ENCODE measurements around the gene PTTG1IP. TPM values are rescaled to one million over a fixed set of nuclear protein-coding genes. Genes with fewer than 3 reads are reported as not detected.

PTTG1IP gene
- total RNA-seq, 1 donor = 413 TPM

DNA sequence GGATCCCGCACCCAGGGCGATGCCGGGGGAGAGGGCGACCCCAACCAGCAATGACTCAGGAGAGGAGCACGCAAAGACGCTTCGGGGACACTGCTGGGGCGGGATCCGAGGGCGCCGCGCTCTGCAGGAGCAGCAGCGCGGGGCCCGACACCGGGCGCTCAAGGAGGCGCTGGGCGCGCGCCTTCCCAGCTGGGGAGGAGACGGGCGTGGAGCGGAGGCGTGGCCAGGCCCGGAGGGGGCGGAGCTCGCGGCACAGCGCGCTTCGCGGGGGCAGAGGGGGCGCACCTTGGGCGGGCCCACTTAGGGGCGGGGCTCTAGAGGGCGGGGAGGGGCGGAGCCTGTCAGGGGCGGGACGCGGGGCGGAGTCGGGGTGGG, 56.0 kb downstream of the PTTG1IP start:
- Histone ChIP-seq H3K4me3 (ENCODE audit: insufficient read depth, low read length) (peak overlapping the region; percentile 82), H3K79me2 (ENCODE audit: insufficient read depth, low read length) (peaks cover 50% of the 10 kb centered on the region), H3K27ac (ENCODE audit: low read depth, low read length) (peak overlapping the region; percentile 37), H2AFZ (ENCODE audit: low read length) (no peak overlapping the region), H3K36me3 (ENCODE audit: insufficient read depth, low read length) (peaks cover 10% of the 10 kb centered on the region), H3K9me3 (ENCODE audit: low read depth, low read length) (peaks cover 4% of the 10 kb centered on the region), H3K4me1 (ENCODE audit: insufficient read depth, low read length) (peaks cover 24% of the 10 kb centered on the region), H4K20me1 (ENCODE audit: insufficient read depth, low read length) (peaks cover 37% of the 10 kb centered on the region), H3K27me3 (ENCODE audit: insufficient read depth, low read length) (no peaks in the 10 kb centered on the region), H3K4me2 (ENCODE audit: insufficient read depth, low read length) (peak overlapping the region; percentile 87)
- peak; percentile 99 for DNase-seq (ENCODE audit: insufficient read length, low spot score, missing footprints)
- TF ChIP-seq, protein P1, sequence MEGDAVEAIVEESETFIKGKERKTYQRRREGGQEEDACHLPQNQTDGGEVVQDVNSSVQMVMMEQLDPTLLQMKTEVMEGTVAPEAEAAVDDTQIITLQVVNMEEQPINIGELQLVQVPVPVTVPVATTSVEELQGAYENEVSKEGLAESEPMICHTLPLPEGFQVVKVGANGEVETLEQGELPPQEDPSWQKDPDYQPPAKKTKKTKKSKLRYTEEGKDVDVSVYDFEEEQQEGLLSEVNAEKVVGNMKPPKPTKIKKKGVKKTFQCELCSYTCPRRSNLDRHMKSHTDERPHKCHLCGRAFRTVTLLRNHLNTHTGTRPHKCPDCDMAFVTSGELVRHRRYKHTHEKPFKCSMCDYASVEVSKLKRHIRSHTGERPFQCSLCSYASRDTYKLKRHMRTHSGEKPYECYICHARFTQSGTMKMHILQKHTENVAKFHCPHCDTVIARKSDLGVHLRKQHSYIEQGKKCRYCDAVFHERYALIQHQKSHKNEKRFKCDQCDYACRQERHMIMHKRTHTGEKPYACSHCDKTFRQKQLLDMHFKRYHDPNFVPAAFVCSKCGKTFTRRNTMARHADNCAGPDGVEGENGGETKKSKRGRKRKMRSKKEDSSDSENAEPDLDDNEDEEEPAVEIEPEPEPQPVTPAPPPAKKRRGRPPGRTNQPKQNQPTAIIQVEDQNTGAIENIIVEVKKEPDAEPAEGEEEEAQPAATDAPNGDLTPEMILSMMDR (IDR thresholded peaks at IDR 0.05; ENCODE audit: extremely low read depth, low read depth, low read length) = no peak

DNA sequence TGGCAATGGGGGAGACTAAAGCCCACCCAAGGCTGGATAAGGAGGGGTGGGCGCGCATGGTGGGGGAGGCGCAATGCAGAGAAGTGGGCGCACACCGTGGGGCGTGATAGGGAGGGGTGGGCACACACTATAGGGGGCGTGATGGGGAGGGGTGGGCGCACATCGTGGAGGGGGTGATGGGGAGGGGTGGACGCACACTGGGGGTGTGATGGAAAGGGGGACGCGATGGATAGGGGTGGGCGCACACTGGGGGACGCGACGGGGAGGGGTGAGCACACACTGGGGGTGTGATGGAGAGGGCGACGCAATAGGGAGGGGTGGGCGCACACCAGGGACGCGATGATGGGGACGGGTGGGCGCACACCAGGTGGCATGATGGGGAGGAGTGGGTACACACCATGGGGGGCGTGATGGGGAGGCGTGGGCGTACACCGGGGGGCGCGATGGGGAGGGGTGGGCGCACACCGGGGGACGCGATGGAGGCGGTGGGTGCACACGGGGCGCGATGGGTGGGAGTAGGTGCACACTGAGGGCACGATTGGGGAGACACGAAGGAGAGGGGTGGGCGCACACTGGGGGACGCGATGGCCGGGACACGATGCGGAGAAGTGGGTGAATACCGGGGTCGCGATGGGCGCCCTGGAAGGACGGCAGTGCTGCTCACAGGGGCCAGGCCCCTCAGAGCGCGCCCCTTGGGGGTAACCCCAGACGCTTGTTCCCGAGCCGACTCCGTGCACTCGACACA, 56.6 kb downstream of the PTTG1IP start:
- no peak overlapping the region for H2AFZ ChIP-seq (ENCODE audit: low read length)
- H3K4me3 ChIP-seq (ENCODE audit: insufficient read depth, low read length) = peak overlapping the region; percentile 82
- H3K4me1 ChIP-seq (ENCODE audit: insufficient read depth, low read length) = peaks cover 24% of the 10 kb centered on the region
- peaks cover 2% of the 10 kb centered on the region for H3K9me3 ChIP-seq (ENCODE audit: low read depth, low read length)
- no peaks in the 10 kb centered on the region for H3K27me3 ChIP-seq (ENCODE audit: insufficient read depth, low read length)
- TF ChIP-seq, protein P1 (IDR thresholded peaks at IDR 0.05; ENCODE audit: extremely low read depth, low read depth, low read length) = no peak
- H3K36me3 ChIP-seq (ENCODE audit: insufficient read depth, low read length) = peaks cover 13% of the 10 kb centered on the region
- peaks cover 41% of the 10 kb centered on the region for H4K20me1 ChIP-seq (ENCODE audit: insufficient read depth, low read length)
- peak overlapping the region; percentile 87 for H3K4me2 ChIP-seq (ENCODE audit: insufficient read depth, low read length)
- H3K79me2 ChIP-seq (ENCODE audit: insufficient read depth, low read length) = peaks cover 56% of the 10 kb centered on the region
- peak overlapping the region; percentile 37 for H3K27ac ChIP-seq (ENCODE audit: low read depth, low read length)
- peak; percentile 58 for DNase-seq (ENCODE audit: insufficient read length, low spot score, missing footprints)

DNA sequence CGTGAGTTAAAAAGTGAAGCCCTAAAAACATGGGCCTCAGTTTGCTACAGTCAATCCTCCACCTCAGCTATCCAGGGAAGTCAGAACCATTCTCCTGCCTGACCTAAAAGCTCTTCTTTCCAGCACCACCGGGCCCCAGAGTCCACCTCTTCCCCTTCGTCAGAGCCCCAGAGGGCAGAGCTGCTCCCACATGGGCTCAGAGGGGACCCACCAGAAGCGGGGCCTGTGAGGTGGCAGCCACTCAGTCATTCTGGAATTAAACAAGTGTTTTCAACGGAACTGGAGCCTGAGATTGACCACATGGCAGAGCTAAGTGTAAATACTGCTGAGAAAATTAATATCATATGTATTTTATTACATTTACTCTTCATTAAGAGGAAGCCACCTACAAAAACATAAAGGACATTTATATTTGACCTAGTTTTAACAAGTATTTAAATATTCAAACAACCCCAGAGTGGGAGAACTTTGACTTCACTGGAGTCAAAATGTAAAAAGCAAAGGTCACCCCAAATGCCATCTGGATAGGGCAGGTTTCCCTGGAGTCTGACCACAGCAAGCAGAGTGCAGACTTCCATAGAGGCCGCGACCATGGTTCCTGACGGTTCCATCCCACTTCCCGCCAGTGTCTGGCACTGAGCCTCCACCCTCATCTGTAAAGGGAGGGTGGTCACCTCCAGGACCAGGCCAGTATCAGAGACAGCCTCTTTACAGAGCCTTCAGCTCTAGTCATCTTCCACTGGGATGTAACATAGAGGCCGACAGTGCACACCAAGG, 57.5 kb downstream of the PTTG1IP start:
- peaks cover 65% of the 10 kb centered on the region for H3K79me2 ChIP-seq (ENCODE audit: insufficient read depth, low read length)
- H3K4me1 ChIP-seq (ENCODE audit: insufficient read depth, low read length) = peaks cover 23% of the 10 kb centered on the region
- H3K27me3 ChIP-seq (ENCODE audit: insufficient read depth, low read length) = no peaks in the 10 kb centered on the region
- peaks cover 14% of the 10 kb centered on the region for H3K36me3 ChIP-seq (ENCODE audit: insufficient read depth, low read length)
- DNase-seq (ENCODE audit: insufficient read length, low spot score, missing footprints) = peak; percentile 70
- H3K27ac ChIP-seq (ENCODE audit: low read depth, low read length) = peak overlapping the region; percentile 28
- H3K9me3 ChIP-seq (ENCODE audit: low read depth, low read length) = no peaks in the 10 kb centered on the region
- H3K4me3 ChIP-seq (ENCODE audit: insufficient read depth, low read length) = peak overlapping the region; percentile 3
- TF ChIP-seq, protein P1 (IDR thresholded peaks at IDR 0.05; ENCODE audit: extremely low read depth, low read depth, low read length) = no peak
- H4K20me1 ChIP-seq (ENCODE audit: insufficient read depth, low read length) = peaks cover 42% of the 10 kb centered on the region
- no peak overlapping the region for H2AFZ ChIP-seq (ENCODE audit: low read length)
- H3K4me2 ChIP-seq (ENCODE audit: insufficient read depth, low read length) = peak overlapping the region; percentile 66

DNA sequence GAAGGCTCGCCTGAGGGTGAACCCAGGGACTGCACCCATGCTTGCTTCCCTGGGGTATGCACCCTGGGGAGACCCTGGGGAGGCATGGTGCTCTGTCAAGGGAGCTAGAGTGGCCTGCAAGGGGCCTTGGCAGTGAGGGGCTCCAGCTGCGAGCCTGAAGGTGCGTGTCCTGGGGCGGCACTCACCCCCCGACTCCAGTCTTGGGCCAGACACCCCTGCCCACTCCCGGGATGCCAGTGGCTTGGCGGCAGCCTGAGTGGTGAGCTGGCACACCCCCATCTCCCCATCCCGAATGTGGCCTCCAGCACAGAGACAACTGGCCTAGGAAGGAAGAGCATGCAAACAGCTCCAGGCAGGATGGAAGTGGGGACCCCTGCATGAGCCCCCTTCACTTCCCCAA, 58.3 kb downstream of the PTTG1IP start:
- Histone ChIP-seq H3K27ac (ENCODE audit: low read depth, low read length) (peak overlapping the region; percentile 46), H3K36me3 (ENCODE audit: insufficient read depth, low read length) (peaks cover 22% of the 10 kb centered on the region), H3K79me2 (ENCODE audit: insufficient read depth, low read length) (peaks cover 73% of the 10 kb centered on the region), H3K4me3 (ENCODE audit: insufficient read depth, low read length) (no peak overlapping the region), H4K20me1 (ENCODE audit: insufficient read depth, low read length) (peaks cover 51% of the 10 kb centered on the region), H3K4me1 (ENCODE audit: insufficient read depth, low read length) (peaks cover 21% of the 10 kb centered on the region), H2AFZ (ENCODE audit: low read length) (no peak overlapping the region), H3K9me3 (ENCODE audit: low read depth, low read length) (no peaks in the 10 kb centered on the region), H3K4me2 (ENCODE audit: insufficient read depth, low read length) (peak overlapping the region; percentile 66), H3K27me3 (ENCODE audit: insufficient read depth, low read length) (no peaks in the 10 kb centered on the region)
- TF ChIP-seq, protein P1 (IDR thresholded peaks at IDR 0.05; ENCODE audit: extremely low read depth, low read depth, low read length) = no peak
- peak; percentile 78 for DNase-seq (ENCODE audit: insufficient read length, low spot score, missing footprints)
